Gastroesophageal sphincter (tissue), 4 donors: ENCODE results near the gene TMEM222. TPM values are rescaled to one million over a fixed set of nuclear protein-coding genes. Genes with fewer than 3 reads are reported as not detected.

Experiments
- ATAC-seq: fragments of 150-250 bp; one replicate; pipeline ENCODE4 v1.9.1; 2016; ENCODE audit warnings: mild to moderate bottlenecking, moderate library complexity
- H3K27ac ChIP-seq, 4 donors: fragments of 200-600 bp; sonication (generic) in 3 of 4; 1 replicate in 3 of 4; 2 replicates in 1 of 4; pipeline ENCODE4 v1.5.1; 2016 to 2019
- H3K27me3 ChIP-seq: fragments of 200-600 bp; sonication (generic); one replicate; pipeline ENCODE4 v1.5.1; 2019
- H3K36me3 ChIP-seq, 2 donors: fragments of 200-600 bp; sonication (generic); one replicate each; pipeline ENCODE4 v1.5.1; 2019; ENCODE audit warnings: control low read depth in 1 of 2
- H3K4me1 ChIP-seq, 3 donors: fragments of 200-600 bp; sonication (generic); 1 replicate in 2 of 3; 2 replicates in 1 of 3; pipeline ENCODE4 v1.5.1; 2016 to 2019; ENCODE audit warnings: control low read depth in 2 of 3
- H3K4me3 ChIP-seq, 2 donors: fragments of 200-600 bp; sonication (generic); one replicate each; pipeline ENCODE4 v1.5.1; 2019; ENCODE audit warnings: mild to moderate bottlenecking in 1 of 2, moderate library complexity in 1 of 2
- H3K9me3 ChIP-seq, 3 donors: fragments of 200-600 bp; sonication (generic); one replicate each; pipeline ENCODE4 v1.5.1; 2017 to 2019; ENCODE audit warnings: control low read depth in 2 of 3
- EP300 ChIP-seq: sonication (generic); formaldehyde crosslinking; IDR thresholded peaks from one replicate; pipeline ENCODE4 v1.6.1; 2017; ENCODE audit warnings: antibody characterized with exemption, mild to moderate bottlenecking
- POLR2A ChIP-seq, 2 donors: fragments of 450-650 bp; IDR thresholded peaks; one replicate each; pipeline ENCODE4 v1.6.1; 2017; ENCODE audit warnings: antibody characterized with exemption in 2 of 2, mild to moderate bottlenecking in 2 of 2, moderate library complexity in 1 of 2
- POLR2AphosphoS5 ChIP-seq: sonication (generic); formaldehyde crosslinking; IDR thresholded peaks from one replicate; pipeline ENCODE4 v1.6.1; 2017; ENCODE audit warnings: antibody characterized with exemption
- WGBS, 2 donors: methylation state at CpG; one replicate each; pipeline ENCODE4 v1.1.5; 2018; ENCODE audit warnings: low coverage in 1 of 2; 5-methylcytosine and 5-hydroxymethylcytosine counted together
- total RNA-seq, 4 donors: library from RNA; depleted of rRNA; stranded (reverse); fragments of >200 nt; gene quantifications; one replicate each; pipeline ENCODE4 v1.1.0, GENCODE V29; 2016
- TF ChIP-seq, protein P1 (sequence below), 4 experiments: fragments of 200-600 bp in 2 of 4; fragments of 450-650 bp in 2 of 4; sonication (generic) in 1 of 4; IDR thresholded peaks; one replicate each; pipeline ENCODE4 v1.5.1; 2017 to 2019; ENCODE audit warnings: antibody characterized with exemption in 4 of 4, mild to moderate bottlenecking in 2 of 4, moderate library complexity in 2 of 4

TMEM222 gene
- total RNA-seq, 4 donors from 2014 or later = 15.6 to 28.6 (median 24.1) TPM

DNA sequence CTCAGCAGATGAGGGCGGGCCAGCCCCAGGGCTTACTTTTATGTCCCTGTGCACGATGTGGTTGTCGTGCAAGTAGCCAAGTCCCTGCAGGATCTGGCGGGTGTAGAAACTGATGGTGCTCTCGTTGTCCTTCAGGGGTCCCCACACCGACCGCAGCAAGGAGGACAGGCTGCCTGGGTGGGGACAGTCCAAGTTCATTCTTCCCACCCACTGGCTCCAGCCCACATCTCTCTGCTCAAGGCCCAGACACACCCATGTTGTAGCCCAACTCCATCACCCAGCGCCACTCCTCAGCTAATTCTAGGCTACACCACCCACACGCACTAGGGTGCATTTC lies 37.8 kb downstream of the TMEM222 start:
- peaks cover 0 to 48% (median 10%) of the 10 kb centered on the region in 3 donors for H3K4me1 ChIP-seq
- no peaks in the 10 kb centered on the region for H3K27me3 ChIP-seq
- H3K9me3 ChIP-seq = no peaks in the 10 kb centered on the region
- H3K4me3 ChIP-seq = no peak overlapping the region
- TF ChIP-seq EP300 (no peak), POLR2A (IDR thresholded peaks at IDR 0.05) (no peak), POLR2AphosphoS5 (no peak)
- TF ChIP-seq, protein P1, sequence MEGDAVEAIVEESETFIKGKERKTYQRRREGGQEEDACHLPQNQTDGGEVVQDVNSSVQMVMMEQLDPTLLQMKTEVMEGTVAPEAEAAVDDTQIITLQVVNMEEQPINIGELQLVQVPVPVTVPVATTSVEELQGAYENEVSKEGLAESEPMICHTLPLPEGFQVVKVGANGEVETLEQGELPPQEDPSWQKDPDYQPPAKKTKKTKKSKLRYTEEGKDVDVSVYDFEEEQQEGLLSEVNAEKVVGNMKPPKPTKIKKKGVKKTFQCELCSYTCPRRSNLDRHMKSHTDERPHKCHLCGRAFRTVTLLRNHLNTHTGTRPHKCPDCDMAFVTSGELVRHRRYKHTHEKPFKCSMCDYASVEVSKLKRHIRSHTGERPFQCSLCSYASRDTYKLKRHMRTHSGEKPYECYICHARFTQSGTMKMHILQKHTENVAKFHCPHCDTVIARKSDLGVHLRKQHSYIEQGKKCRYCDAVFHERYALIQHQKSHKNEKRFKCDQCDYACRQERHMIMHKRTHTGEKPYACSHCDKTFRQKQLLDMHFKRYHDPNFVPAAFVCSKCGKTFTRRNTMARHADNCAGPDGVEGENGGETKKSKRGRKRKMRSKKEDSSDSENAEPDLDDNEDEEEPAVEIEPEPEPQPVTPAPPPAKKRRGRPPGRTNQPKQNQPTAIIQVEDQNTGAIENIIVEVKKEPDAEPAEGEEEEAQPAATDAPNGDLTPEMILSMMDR (IDR thresholded peaks at IDR 0.05) = no peak
- no CpG with 5 or more reads among the region's 9 CpGs for WGBS, 2 donors
- no peak for ATAC-seq
- peaks cover 0 to 100% of the 10 kb centered on the region in 2 donors for H3K36me3 ChIP-seq
- H3K27ac ChIP-seq = no peak overlapping the region

DNA sequence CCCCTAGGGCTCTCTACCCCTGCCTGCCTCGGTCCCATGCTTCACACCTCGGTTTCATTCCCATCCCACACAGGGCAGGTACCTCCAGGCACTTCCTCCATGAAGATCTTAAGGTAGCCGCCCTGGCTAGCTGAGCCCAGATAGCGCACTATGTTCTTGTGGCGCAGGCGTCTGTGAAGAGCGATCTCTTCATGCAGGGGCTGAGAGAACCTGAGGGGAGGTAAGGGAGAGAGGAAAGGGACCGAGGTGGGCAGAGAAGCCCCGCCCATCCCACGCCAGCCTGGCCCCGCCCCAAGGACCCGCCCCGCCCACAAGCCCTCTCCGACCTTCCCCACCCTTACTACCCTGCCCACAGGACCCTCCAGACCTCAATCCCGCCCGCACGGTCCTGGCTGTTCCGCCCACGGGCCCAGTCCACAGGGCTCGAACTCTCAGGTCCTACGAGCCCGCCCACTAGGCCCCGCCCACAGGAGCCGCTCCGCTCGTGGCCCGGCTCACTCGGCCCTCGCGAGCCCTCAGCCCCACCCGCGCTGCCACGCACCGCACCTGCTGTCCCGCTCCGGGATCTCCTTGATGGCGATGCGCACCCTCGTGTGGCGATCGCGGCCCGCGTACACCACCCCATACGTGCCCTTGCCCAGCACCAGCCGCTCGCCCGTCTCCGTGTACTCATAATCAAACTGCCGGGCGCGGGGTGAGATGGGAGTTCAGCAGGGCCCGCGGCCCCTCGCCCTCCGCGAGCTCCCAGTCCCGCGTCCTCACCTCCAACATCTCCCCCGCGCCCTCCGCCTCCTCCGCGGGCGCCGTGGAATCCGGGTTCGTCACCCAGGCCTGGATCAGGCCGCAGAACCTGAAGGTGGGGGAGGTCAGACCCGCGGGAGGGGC lies 38.4 kb downstream of the TMEM222 start:
- WGBS, 2 donors = no CpG with 5 or more reads among the region's 71 CpGs
- no peak for ATAC-seq
- H3K4me3 ChIP-seq = peak overlapping the region in 1 of 2 donors; percentile 31

DNA sequence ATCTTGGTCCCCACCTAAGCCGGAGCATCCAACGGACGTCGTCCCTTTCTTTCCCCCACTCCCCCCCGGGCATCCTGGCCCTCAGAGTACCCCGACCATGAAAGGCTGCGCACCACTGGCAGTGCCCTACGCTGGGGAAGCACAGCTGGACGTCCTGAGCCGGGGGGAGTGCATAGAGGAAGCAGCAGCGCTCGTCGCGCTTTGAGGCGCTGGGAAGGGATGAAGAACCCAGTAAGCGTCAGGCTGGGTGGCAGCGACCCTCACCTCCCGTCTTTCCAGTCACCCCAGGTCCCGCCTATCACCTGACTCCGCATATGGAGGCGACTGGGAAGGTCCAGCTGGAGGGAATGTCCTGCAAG lies 39.1 kb downstream of the TMEM222 start:
- H3K4me3 ChIP-seq = no peak overlapping the region
- WGBS, 2 donors = 100% methylated on average over 4 of the region's 21 CpGs; no CpG with 5 or more reads in 1 of the 2 donors
- H3K36me3 ChIP-seq = peaks cover 0 to 88% of the 10 kb centered on the region in 2 donors
- peaks cover 2 to 57% (median 12%) of the 10 kb centered on the region in 3 donors for H3K4me1 ChIP-seq
- TF ChIP-seq, protein P1 (IDR thresholded peaks at IDR 0.05) = no peak
- TF ChIP-seq POLR2AphosphoS5 (no peak), EP300 (no peak), POLR2A (IDR thresholded peaks at IDR 0.05) (no peak)
- H3K27me3 ChIP-seq = no peaks in the 10 kb centered on the region
- no peak overlapping the region for H3K27ac ChIP-seq
- ATAC-seq = no peak
- H3K9me3 ChIP-seq = no peaks in the 10 kb centered on the region

More for the DNA sequence above, 38.4 kb downstream of the TMEM222 start:
- peaks cover 2 to 55% (median 12%) of the 10 kb centered on the region in 3 donors for H3K4me1 ChIP-seq
- TF ChIP-seq POLR2A (IDR thresholded peaks at IDR 0.05) (no peak), EP300 (no peak), POLR2AphosphoS5 (no peak)
- TF ChIP-seq, protein P1 (IDR thresholded peaks at IDR 0.05) = no peak
- H3K36me3 ChIP-seq = peaks cover 0 to 94% of the 10 kb centered on the region in 2 donors
- no peaks in the 10 kb centered on the region for H3K9me3 ChIP-seq
- peak overlapping the region in 1 of 4 donors; percentile 29 for H3K27ac ChIP-seq
- H3K27me3 ChIP-seq = no peaks in the 10 kb centered on the region

DNA sequence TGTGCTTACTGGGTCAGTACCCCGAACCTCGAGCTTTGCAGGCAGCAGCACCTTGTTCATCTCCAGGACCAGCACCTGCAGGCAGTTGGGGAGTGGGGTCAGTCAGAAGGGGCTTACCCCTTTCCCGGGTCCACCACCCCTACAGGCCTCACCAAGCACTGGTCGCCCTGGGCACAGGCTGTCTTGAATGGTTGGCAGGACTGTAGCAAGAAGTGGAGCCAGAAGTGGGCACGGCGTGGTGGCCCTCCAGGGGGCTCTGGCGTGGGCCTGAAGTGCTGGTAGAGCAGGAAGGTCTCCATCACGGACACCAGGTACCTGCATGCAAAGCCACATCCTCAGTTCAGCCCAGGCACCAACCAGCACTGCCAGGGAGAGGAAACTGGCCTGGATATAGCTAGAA lies 39.6 kb downstream of the TMEM222 start:
- ATAC-seq = no peak
- H3K4me1 ChIP-seq = peaks cover 2 to 58% (median 12%) of the 10 kb centered on the region in 3 donors
- H3K36me3 ChIP-seq = peaks cover 0 to 83% of the 10 kb centered on the region in 2 donors
- H3K27ac ChIP-seq = no peak overlapping the region
- no peak overlapping the region for H3K4me3 ChIP-seq
- no CpG with 5 or more reads among the region's 8 CpGs for WGBS, 2 donors
- H3K9me3 ChIP-seq = no peaks in the 10 kb centered on the region
- no peaks in the 10 kb centered on the region for H3K27me3 ChIP-seq
- TF ChIP-seq POLR2AphosphoS5 (no peak), EP300 (no peak), POLR2A (IDR thresholded peaks at IDR 0.05) (no peak)
- TF ChIP-seq, protein P1 (IDR thresholded peaks at IDR 0.05) = no peak
